GM23338 (cell line): ENCODE results near the gene WNK2. TPM values are rescaled to one million over a fixed set of nuclear protein-coding genes. Genes with fewer than 3 reads are reported as not detected.

Source experiments
- ATAC-seq: fragments of 200-7000 bp; cut with Tn5 transposase; 3 replicates; pipeline ENCODE4 v1.9.1; 2020
- DNase-seq: peaks from one replicate; pipeline ENCODE4 v3.0.0-alpha.2; 2015; ENCODE audit warnings: low spot score
- H2AFZ ChIP-seq: fragments of 200-600 bp; sonication (generic); 2 replicates; pipeline ENCODE4 v1.8.0; 2016; ENCODE audit warnings: antibody characterized with exemption, mild to moderate bottlenecking, moderate library complexity
- H3F3A ChIP-seq: fragments of 200-600 bp; sonication (generic); replicated peaks from 2 replicates; pipeline ENCODE4 v1.8.0; 2017; ENCODE audit warnings: antibody characterized with exemption, mixed run types, low read depth
- H3K27ac ChIP-seq: fragments of 200-600 bp; sonication (generic); 2 replicates; pipeline ENCODE4 v1.6.1; 2016; ENCODE audit warnings: low read depth
- H3K27me3 ChIP-seq: fragments of 200-600 bp; sonication (generic); 2 replicates; pipeline ENCODE4 v1.8.0; 2016; ENCODE audit warnings: mild to moderate bottlenecking, mixed run types, moderate library complexity; ENCODE audit not compliant: insufficient read depth
- H3K36me3 ChIP-seq: fragments of 200-600 bp; sonication (generic); 2 replicates; pipeline ENCODE4 v1.8.0; 2016; ENCODE audit warnings: mild to moderate bottlenecking; ENCODE audit not compliant: insufficient read depth
- H3K4me1 ChIP-seq: fragments of 200-600 bp; sonication (generic); 2 replicates; pipeline ENCODE4 v1.8.0; 2016; ENCODE audit warnings: mild to moderate bottlenecking, moderate library complexity; ENCODE audit not compliant: insufficient read depth
- H3K4me2 ChIP-seq: fragments of 200-600 bp; sonication (generic); 2 replicates; pipeline ENCODE4 v1.7.1; 2017; ENCODE audit warnings: mixed run types
- H3K4me3 ChIP-seq: fragments of 200-600 bp; sonication (generic); 2 replicates; pipeline ENCODE4 v1.6.1; 2016; ENCODE audit warnings: mixed run types
- H3K79me2 ChIP-seq: fragments of 200-600 bp; sonication (generic); replicated peaks from 2 replicates; pipeline ENCODE4 v1.8.0; 2017; ENCODE audit warnings: mild to moderate bottlenecking; ENCODE audit not compliant: insufficient read depth
- H3K9me2 ChIP-seq: fragments of 200-600 bp; sonication (generic); 2 replicates; pipeline ENCODE4 v1.8.0; 2017; ENCODE audit not compliant: insufficient read depth
- H4K20me1 ChIP-seq: fragments of 200-600 bp; sonication (generic); replicated peaks from 2 replicates; pipeline ENCODE4 v1.8.0; 2017; ENCODE audit warnings: mild to moderate bottlenecking; ENCODE audit not compliant: insufficient read depth
- H3K27ac Mint-ChIP-seq: 2 replicates; pipeline ENCODE4 v1.8.0; 2020; ENCODE audit warnings: inconsistent platforms, mild to moderate bottlenecking, moderate library complexity, mixed read lengths
- H3K27me3 Mint-ChIP-seq: 3 replicates; pipeline ENCODE4 v1.8.0; 2022; ENCODE audit warnings: low read depth, mild to moderate bottlenecking, moderate library complexity, mixed read lengths, inconsistent platforms; ENCODE audit not compliant: insufficient read depth, poor library complexity
- H3K36me3 Mint-ChIP-seq: 3 replicates; pipeline ENCODE4 v1.8.0; 2021; ENCODE audit warnings: low read depth, mild to moderate bottlenecking, inconsistent platforms, moderate library complexity, mixed read lengths
- H3K4me1 Mint-ChIP-seq: 3 replicates; pipeline ENCODE4 v1.8.0; 2020; ENCODE audit warnings: mild to moderate bottlenecking, inconsistent platforms, mixed read lengths
- H3K4me3 Mint-ChIP-seq: 3 replicates; pipeline ENCODE4 v1.8.0; 2021; ENCODE audit warnings: moderate library complexity, mild to moderate bottlenecking, inconsistent platforms, mixed read lengths
- H3K9me3 Mint-ChIP-seq: 3 replicates; pipeline ENCODE4 v1.8.0; 2020; ENCODE audit warnings: moderate library complexity, mild to moderate bottlenecking, inconsistent platforms, mixed read lengths
- CTCF ChIP-seq, 2 experiments: fragments of 200-600 bp in 1 of 2; sonication (generic) in 1 of 2; conservative IDR thresholded peaks; 2 replicates each; pipeline versions ENCODE4 v1.5.1 to v1.6.1; 2016 to 2017; ENCODE audit warnings: antibody characterized with exemption in 2 of 2, low read depth in 2 of 2, mild to moderate bottlenecking in 2 of 2, moderate library complexity in 1 of 2
- EZH2phosphoT487 ChIP-seq: fragments of 200-600 bp; sonication (generic); IDR thresholded peaks from one replicate; pipeline ENCODE4 v1.8.1; 2018; ENCODE audit warnings: antibody characterized with exemption; ENCODE audit not compliant: unreplicated experiment
- JUNB ChIP-seq: IDR thresholded peaks from one replicate; pipeline ENCODE4 v1.6.1; 2016; ENCODE audit warnings: antibody characterized with exemption; ENCODE audit not compliant: unreplicated experiment
- NANOG ChIP-seq: IDR thresholded peaks from 2 replicates; pipeline ENCODE4 v1.6.1; 2016; ENCODE audit warnings: antibody characterized with exemption, borderline replicate concordance
- POLR2AphosphoS5 ChIP-seq: IDR thresholded peaks from 2 replicates; pipeline ENCODE4 v1.6.1; 2016; ENCODE audit warnings: antibody characterized with exemption, low read depth
- STAT1 ChIP-seq: IDR thresholded peaks from one replicate; pipeline ENCODE4 v1.6.1; 2016; ENCODE audit warnings: antibody characterized with exemption; ENCODE audit not compliant: unreplicated experiment
- polyA plus RNA-seq: library from polyadenylated mRNA; unstranded; fragments of >200 nt; fragmentation: Nextera tagmentation; extraction: Ambion mirVana; gene quantifications from 2 replicates; pipeline ENCODE4 v1.2.1, GENCODE V29; 2016
- total RNA-seq: library from RNA; depleted of rRNA; stranded (reverse); fragments of >200 nt; shearing (Covaris generic); gene quantifications from 2 replicates; pipeline ENCODE4 v1.2.3, GENCODE V29; 2014
- TF ChIP-seq, protein P1 (sequence below): IDR thresholded peaks from 2 replicates; pipeline ENCODE4 v1.6.1; 2016; ENCODE audit warnings: antibody characterized with exemption
- TF ChIP-seq, protein P2 (sequence below): fragments of 250-450 bp; sonication (Bioruptor Pico); IDR thresholded peaks from 2 replicates; pipeline ENCODE4 v1.5.0; 2020; ENCODE audit warnings: mild to moderate bottlenecking, moderate library complexity

The WNK2 gene
- total and polyA plus RNA-seq, 2 experiments from 2014 or later: 56.4 to 102 TPM

DNA sequence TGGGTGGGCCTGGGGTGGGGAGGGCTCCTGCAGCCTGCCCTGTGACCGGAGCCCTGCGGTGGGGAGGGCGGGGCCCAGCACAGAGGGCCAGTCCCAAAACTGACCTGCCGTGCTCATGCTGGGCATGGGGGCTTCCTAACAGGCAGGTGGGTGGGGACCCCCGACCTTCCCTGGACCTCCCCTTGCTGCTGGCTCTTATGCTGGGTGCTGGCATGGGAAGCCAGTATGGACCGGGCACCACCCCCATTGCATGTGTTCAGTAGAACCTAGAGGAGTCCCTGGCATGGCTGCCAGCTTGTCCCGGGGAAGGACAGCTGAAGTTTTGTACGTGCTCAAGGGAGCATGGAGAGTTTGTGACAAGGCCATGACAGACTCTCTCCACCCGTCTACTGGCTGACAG lies 37.1 kb downstream of the WNK2 start:
- ATAC-seq: no peak
- H3K4me2 ChIP-seq: no peak overlapping the region
- no peaks in the 10 kb centered on the region; the same call in 2 of the 3 replicates for H3K9me3 Mint-ChIP-seq

GRCh38 chr9:93222890-93223259 lies 38.9 kb downstream of the WNK2 start:
- Histone ChIP-seq H3K9me2 (no peaks in the 10 kb centered on the region), H3F3A (no peaks in the 10 kb centered on the region), H3K4me3 (no peak overlapping the region), H3K4me1 (0 out of 2 replicates have a peak, but pooled peaks cover 4% of the 10 kb centered on the region), H3K27me3 (no peaks in the 10 kb centered on the region), H3K79me2 (peaks cover 48% of the 10 kb centered on the region), H4K20me1 (peaks cover 7% of the 10 kb centered on the region), H2AFZ (no peak overlapping the region), H3K4me2 (no peak overlapping the region), H3K27ac (no peak overlapping the region), H3K36me3 (no peaks in the 10 kb centered on the region)
- Mint-ChIP-seq H3K27ac (no peak overlapping the region), H3K9me3 (no peaks in the 10 kb centered on the region; the same call in 2 of the 3 replicates), H3K27me3 (peaks cover 24% of the 10 kb centered on the region), H3K36me3 (no peaks in the 10 kb centered on the region; the same call in 2 of the 3 replicates), H3K4me1 (peaks cover 20% of the 10 kb centered on the region), H3K4me3 (no peak overlapping the region)
- no peak for DNase-seq
- no peak for ATAC-seq
- TF ChIP-seq, protein P1, sequence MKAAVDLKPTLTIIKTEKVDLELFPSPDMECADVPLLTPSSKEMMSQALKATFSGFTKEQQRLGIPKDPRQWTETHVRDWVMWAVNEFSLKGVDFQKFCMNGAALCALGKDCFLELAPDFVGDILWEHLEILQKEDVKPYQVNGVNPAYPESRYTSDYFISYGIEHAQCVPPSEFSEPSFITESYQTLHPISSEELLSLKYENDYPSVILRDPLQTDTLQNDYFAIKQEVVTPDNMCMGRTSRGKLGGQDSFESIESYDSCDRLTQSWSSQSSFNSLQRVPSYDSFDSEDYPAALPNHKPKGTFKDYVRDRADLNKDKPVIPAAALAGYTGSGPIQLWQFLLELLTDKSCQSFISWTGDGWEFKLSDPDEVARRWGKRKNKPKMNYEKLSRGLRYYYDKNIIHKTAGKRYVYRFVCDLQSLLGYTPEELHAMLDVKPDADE: no peak
- no peak for TF ChIP-seq NANOG
- no peak for TF ChIP-seq STAT1
- TF ChIP-seq, protein P2, sequence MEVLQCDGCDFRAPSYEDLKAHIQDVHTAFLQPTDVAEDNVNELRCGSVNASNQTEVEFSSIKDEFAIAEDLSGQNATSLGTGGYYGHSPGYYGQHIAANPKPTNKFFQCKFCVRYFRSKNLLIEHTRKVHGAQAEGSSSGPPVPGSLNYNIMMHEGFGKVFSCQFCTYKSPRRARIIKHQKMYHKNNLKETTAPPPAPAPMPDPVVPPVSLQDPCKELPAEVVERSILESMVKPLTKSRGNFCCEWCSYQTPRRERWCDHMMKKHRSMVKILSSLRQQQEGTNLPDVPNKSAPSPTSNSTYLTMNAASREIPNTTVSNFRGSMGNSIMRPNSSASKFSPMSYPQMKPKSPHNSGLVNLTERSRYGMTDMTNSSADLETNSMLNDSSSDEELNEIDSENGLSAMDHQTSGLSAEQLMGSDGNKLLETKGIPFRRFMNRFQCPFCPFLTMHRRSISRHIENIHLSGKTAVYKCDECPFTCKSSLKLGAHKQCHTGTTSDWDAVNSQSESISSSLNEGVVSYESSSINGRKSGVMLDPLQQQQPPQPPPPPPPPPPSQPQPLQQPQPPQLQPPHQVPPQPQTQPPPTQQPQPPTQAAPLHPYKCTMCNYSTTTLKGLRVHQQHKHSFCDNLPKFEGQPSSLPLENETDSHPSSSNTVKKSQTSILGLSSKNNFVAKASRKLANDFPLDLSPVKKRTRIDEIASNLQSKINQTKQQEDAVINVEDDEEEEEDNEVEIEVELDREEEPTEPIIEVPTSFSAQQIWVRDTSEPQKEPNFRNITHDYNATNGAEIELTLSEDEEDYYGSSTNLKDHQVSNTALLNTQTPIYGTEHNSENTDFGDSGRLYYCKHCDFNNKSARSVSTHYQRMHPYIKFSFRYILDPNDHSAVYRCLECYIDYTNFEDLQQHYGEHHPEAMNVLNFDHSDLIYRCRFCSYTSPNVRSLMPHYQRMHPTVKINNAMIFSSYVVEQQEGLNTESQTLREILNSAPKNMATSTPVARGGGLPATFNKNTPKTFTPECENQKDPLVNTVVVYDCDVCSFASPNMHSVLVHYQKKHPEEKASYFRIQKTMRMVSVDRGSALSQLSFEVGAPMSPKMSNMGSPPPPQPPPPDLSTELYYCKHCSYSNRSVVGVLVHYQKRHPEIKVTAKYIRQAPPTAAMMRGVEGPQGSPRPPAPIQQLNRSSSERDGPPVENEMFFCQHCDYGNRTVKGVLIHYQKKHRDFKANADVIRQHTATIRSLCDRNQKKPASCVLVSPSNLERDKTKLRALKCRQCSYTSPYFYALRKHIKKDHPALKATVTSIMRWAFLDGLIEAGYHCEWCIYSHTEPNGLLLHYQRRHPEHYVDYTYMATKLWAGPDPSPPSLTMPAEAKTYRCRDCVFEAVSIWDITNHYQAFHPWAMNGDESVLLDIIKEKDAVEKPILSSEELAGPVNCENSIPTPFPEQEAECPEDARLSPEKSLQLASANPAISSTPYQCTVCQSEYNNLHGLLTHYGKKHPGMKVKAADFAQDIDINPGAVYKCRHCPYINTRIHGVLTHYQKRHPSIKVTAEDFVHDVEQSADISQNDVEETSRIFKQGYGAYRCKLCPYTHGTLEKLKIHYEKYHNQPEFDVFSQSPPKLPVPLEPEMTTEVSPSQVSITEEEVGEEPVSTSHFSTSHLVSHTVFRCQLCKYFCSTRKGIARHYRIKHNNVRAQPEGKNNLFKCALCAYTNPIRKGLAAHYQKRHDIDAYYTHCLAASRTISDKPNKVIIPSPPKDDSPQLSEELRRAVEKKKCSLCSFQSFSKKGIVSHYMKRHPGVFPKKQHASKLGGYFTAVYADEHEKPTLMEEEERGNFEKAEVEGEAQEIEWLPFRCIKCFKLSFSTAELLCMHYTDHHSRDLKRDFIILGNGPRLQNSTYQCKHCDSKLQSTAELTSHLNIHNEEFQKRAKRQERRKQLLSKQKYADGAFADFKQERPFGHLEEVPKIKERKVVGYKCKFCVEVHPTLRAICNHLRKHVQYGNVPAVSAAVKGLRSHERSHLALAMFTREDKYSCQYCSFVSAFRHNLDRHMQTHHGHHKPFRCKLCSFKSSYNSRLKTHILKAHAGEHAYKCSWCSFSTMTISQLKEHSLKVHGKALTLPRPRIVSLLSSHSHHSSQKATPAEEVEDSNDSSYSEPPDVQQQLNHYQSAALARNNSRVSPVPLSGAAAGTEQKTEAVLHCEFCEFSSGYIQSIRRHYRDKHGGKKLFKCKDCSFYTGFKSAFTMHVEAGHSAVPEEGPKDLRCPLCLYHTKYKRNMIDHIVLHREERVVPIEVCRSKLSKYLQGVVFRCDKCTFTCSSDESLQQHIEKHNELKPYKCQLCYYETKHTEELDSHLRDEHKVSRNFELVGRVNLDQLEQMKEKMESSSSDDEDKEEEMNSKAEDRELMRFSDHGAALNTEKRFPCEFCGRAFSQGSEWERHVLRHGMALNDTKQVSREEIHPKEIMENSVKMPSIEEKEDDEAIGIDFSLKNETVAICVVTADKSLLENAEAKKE (CRISPR knock-in tag): no peak
- TF ChIP-seq JUNB: no peak
- TF ChIP-seq EZH2phosphoT487: no peak

More for the DNA sequence above, 37.1 kb downstream of the WNK2 start:
- Histone ChIP-seq H3K79me2 (peaks cover 47% of the 10 kb centered on the region), H3K36me3 (no peaks in the 10 kb centered on the region), H3K27ac (no peak overlapping the region), H3K27me3 (no peaks in the 10 kb centered on the region), H3K9me2 (no peaks in the 10 kb centered on the region), H2AFZ (no peak overlapping the region), H3K4me1 (0 out of 2 replicates have a peak, but pooled peaks cover 4% of the 10 kb centered on the region), H4K20me1 (peaks cover 7% of the 10 kb centered on the region), H3K4me3 (no peak overlapping the region), H3F3A (no peaks in the 10 kb centered on the region)
- Mint-ChIP-seq H3K27me3 (peaks cover 23% of the 10 kb centered on the region), H3K4me1 (peaks cover 20% of the 10 kb centered on the region), H3K36me3 (no peaks in the 10 kb centered on the region; the same call in 2 of the 3 replicates), H3K4me3 (no peak overlapping the region), H3K27ac (no peak overlapping the region)
- DNase-seq: no peak
- TF ChIP-seq CTCF (conservative IDR thresholded peaks at IDR 0.05; ENCODE audit: low read depth in 2 of 2): no peak
- no peak for TF ChIP-seq POLR2AphosphoS5
- TF ChIP-seq NANOG: no peak
